IMR-90 (cell line): ENCODE results near the gene KHK. TPM values are rescaled to one million over a fixed set of nuclear protein-coding genes. Genes with fewer than 3 reads are reported as not detected.
"Not testable (repeated sequence)": the region's sequence is repeated elsewhere in the genome, so short reads cannot be mapped to it uniquely, and the experiment has no call there.

Source experiments
- ATAC-seq: fragments of 200-7000 bp; cut with Tn5 transposase; 2 replicates; pipeline ENCODE4 v1.9.1; 2020; ENCODE audit warnings: low read depth, mild to moderate bottlenecking, moderate library complexity
- BruUV-seq: library from RNA; stranded (reverse); fragments of 400-500 nt; replicated peaks from 2 replicates; lab custom pipeline; 2021; lab: Mats Ljungman, UMichigan
- CTCF ChIA-PET: fragments of 300-600 bp; formaldehyde crosslinking; extraction: SDS; loops from one replicate; lab custom pipeline; 2021; ENCODE audit warnings: antibody characterized with exemption; lab: Yijun Ruan, JAX
- POLR2A ChIA-PET: fragments of 300-600 bp; sonication (Branson Sonifier 250); formaldehyde crosslinking; loops from one replicate; lab custom pipeline; 2022; ENCODE audit warnings: antibody characterized with exemption; ENCODE audit not compliant: unreplicated experiment; lab: Charles Lee
- DNase-seq: peaks from one replicate; pipeline ENCODE4 v3.0.0; 2013
- H2AFZ ChIP-seq: replicated peaks from 2 replicates; pipeline ENCODE3; 2013; ENCODE audit warnings: low read length, mild to moderate bottlenecking; ENCODE audit not compliant: poor library complexity
- H2AK5ac ChIP-seq: 2 replicates; pipeline ENCODE4 v1.6.1; 2013; ENCODE audit warnings: low read depth, low read length, inconsistent platforms
- H2AK9ac ChIP-seq: replicated peaks from 2 replicates; pipeline ENCODE3; 2013; ENCODE audit warnings: mild to moderate bottlenecking, low read depth, low read length, moderate library complexity; ENCODE audit not compliant: poor library complexity
- H2BK120ac ChIP-seq: 2 replicates; pipeline ENCODE4 v1.6.1; 2013; ENCODE audit warnings: low read depth, low read length, inconsistent platforms
- H2BK15ac ChIP-seq: 3 replicates; pipeline ENCODE4 v1.6.1; 2013; ENCODE audit warnings: low read depth, low read length, inconsistent platforms
- H2BK20ac ChIP-seq: 2 replicates; pipeline ENCODE4 v1.6.1; 2013; ENCODE audit warnings: low read depth, mild to moderate bottlenecking, inconsistent platforms, low read length, moderate library complexity
- H2BK5ac ChIP-seq: 2 replicates; pipeline ENCODE4 v1.6.1; 2013; ENCODE audit warnings: mild to moderate bottlenecking, low read depth, low read length, inconsistent platforms; ENCODE audit not compliant: poor library complexity, severe bottlenecking
- H3K14ac ChIP-seq: replicated peaks from 2 replicates; pipeline ENCODE4 v1.6.1; 2013; ENCODE audit warnings: low read depth, low read length, inconsistent platforms
- H3K18ac ChIP-seq: 2 replicates; pipeline ENCODE4 v1.6.1; 2013; ENCODE audit warnings: low read depth, low read length, control low read depth
- H3K23ac ChIP-seq: 2 replicates; pipeline ENCODE4 v1.6.1; 2013; ENCODE audit warnings: low read depth, low read length, inconsistent platforms
- H3K27ac ChIP-seq: 2 replicates; pipeline ENCODE4 v1.5.1; 2013; ENCODE audit warnings: mild to moderate bottlenecking, control low read depth, low read length; ENCODE audit not compliant: insufficient read depth
- H3K27me3 ChIP-seq: 2 replicates; pipeline ENCODE4 v1.6.1; 2013; ENCODE audit warnings: low read length; ENCODE audit not compliant: control insufficient read depth, insufficient read depth
- H3K36me3 ChIP-seq: 2 replicates; pipeline ENCODE4 v1.6.1; 2013; ENCODE audit warnings: low read length, mixed read lengths; ENCODE audit not compliant: control insufficient read depth, insufficient read depth
- H3K4ac ChIP-seq: 2 replicates; pipeline ENCODE4 v1.6.1; 2013; ENCODE audit warnings: low read depth, low read length, inconsistent platforms
- H3K4me1 ChIP-seq: 2 replicates; pipeline ENCODE4 v1.6.1; 2013; ENCODE audit warnings: low read length, mixed read lengths; ENCODE audit not compliant: control insufficient read depth, insufficient read depth
- H3K4me2 ChIP-seq: 2 replicates; pipeline ENCODE4 v1.6.1; 2013; ENCODE audit warnings: low read depth, mild to moderate bottlenecking, control low read depth, low read length, moderate library complexity
- H3K4me3 ChIP-seq: 2 replicates; pipeline ENCODE4 v1.5.1; 2013; ENCODE audit warnings: low read depth, mild to moderate bottlenecking, control low read depth, low read length, moderate library complexity; ENCODE audit not compliant: insufficient read depth
- H3K56ac ChIP-seq: 2 replicates; pipeline ENCODE4 v1.6.1; 2013; ENCODE audit warnings: low read length, inconsistent platforms; ENCODE audit not compliant: insufficient read depth; ENCODE audit errors: extremely low read depth
- H3K79me1 ChIP-seq, 2 experiments: 2 replicates each; pipeline ENCODE4 v1.6.1; 2013; ENCODE audit warnings: low read length in 2 of 2, inconsistent platforms in 1 of 2, low read depth in 1 of 2
- H3K9ac ChIP-seq: 2 replicates; pipeline ENCODE4 v1.6.1; 2013; ENCODE audit warnings: low read depth, low read length, control low read depth
- H3K9me1 ChIP-seq: 2 replicates; pipeline ENCODE4 v1.6.1; 2013; ENCODE audit warnings: low read length, inconsistent platforms; ENCODE audit not compliant: insufficient read depth
- H3K9me3 ChIP-seq: 2 replicates; pipeline ENCODE4 v1.6.1; 2013; ENCODE audit warnings: low read length; ENCODE audit not compliant: control insufficient read depth, insufficient read depth
- H4K20me1 ChIP-seq: 2 replicates; pipeline ENCODE4 v1.6.1; 2013; ENCODE audit warnings: low read length, inconsistent platforms; ENCODE audit not compliant: insufficient read depth
- H4K5ac ChIP-seq: 2 replicates; pipeline ENCODE4 v1.6.1; 2013; ENCODE audit warnings: mild to moderate bottlenecking, low read depth, low read length, control low read depth
- H4K8ac ChIP-seq, 2 experiments: 2 replicates each; pipeline ENCODE4 v1.6.1; 2013; ENCODE audit warnings: low read depth in 2 of 2, low read length in 2 of 2, control low read depth in 1 of 2, inconsistent platforms in 1 of 2
- H4K91ac ChIP-seq: 2 replicates; pipeline ENCODE4 v1.6.1; 2013; ENCODE audit warnings: low read depth, low read length, inconsistent platforms; ENCODE audit not compliant: insufficient read depth
- WGBS, 2 experiments: methylation state at CpG; one replicate each; pipeline versions ENCODE4 v1.1.5 to v1.1.7; 2013; ENCODE audit warnings: missing lambda C conversion rate in 2 of 2; ENCODE audit not compliant: insufficient read length in 1 of 2; ENCODE audit errors: extremely low coverage in 2 of 2; 5-methylcytosine and 5-hydroxymethylcytosine counted together
- dilution Hi-C: fragments of 300-500 bp; cut with HindIII; formaldehyde crosslinking; loops from one replicate; pipeline ENCODE4 v1.14.3; 2018; ENCODE audit warnings: low sequenced_read_pairs; ENCODE audit not compliant: unreplicated experiment
- in situ Hi-C: fragments of 300-500 bp; cut with MboI; formaldehyde crosslinking; loops from 3 replicates; pipeline ENCODE4 v1.14.3; 2019; ENCODE audit warnings: low sequenced_read_pairs, inconsistent platforms, mixed read lengths
- intact Hi-C: fragments of 100-400 bp; cut with micrococcal nuclease; formaldehyde crosslinking; loops from 2 replicates; pipeline ENCODE4 v1.10.0; 2022
- polyA plus RNA-seq, 3 experiments: library from polyadenylated mRNA; depleted of rRNA; stranded (reverse); fragments of >200 nt; gene quantifications; 2 replicates each; pipeline ENCODE4 v1.2.3, GENCODE V29; 2012; ENCODE audit warnings: low replicate concordance in 1 of 3
- total RNA-seq: library from RNA; depleted of rRNA; stranded (reverse); fragments of >200 nt; gene quantifications from 2 replicates; pipeline ENCODE4 v1.2.3, GENCODE V29; 2012

KHK gene
- total and polyA plus RNA-seq, 2 of the 4 experiments (the other 2 are of a cell fraction) = 0.72 to 0.82 TPM

- H4K5ac ChIP-seq, H4K91ac ChIP-seq, H3K9me3 ChIP-seq, H3K4me2 ChIP-seq, H2BK120ac ChIP-seq, H3K79me1 ChIP-seq, H3K56ac ChIP-seq, H3K36me3 ChIP-seq, H2AFZ ChIP-seq, H3K14ac ChIP-seq, BruUV-seq, H2AK5ac ChIP-seq, H3K9ac ChIP-seq, H2AK9ac ChIP-seq, DNase-seq, H3K27ac ChIP-seq, H2BK5ac ChIP-seq, H4K20me1 ChIP-seq, dilution Hi-C loops, ATAC-seq, H2BK15ac ChIP-seq, POLR2A ChIA-PET, H3K18ac ChIP-seq, in situ Hi-C loops, H3K4me1 ChIP-seq, H3K4me3 ChIP-seq, H2BK20ac ChIP-seq, intact Hi-C loops, H3K23ac ChIP-seq, H3K9me1 ChIP-seq, H3K4ac ChIP-seq, H4K8ac ChIP-seq: not testable (repeated sequence)
- H3K27me3 ChIP-seq = peaks cover 38% of the 10 kb centered on the region
- CTCF ChIA-PET = interaction anchor here (0.7 kb wide), 1 partner anchor 10 kb away, joined by 3 read pairs; no protein-coding TSS in a partner anchor
- WGBS, 2 experiments = 71% methylated on average over 8 of the region's 49 CpGs; no CpG with 5 or more reads in 1 of the 2 experiments
Observed at GRCh38 chr2:27111392-27112078, 25.0 kb downstream of the KHK start.
